OCI-LY1 (cell line): ENCODE results near the gene GPR171.

ENCODE experiments used
- H2AFZ ChIP-seq: fragments of 200-600 bp; sonication (generic), shearing (Covaris generic); 2 replicates; pipeline ENCODE4 v1.6.0; 2014; ENCODE audit warnings: antibody characterized with exemption, mild to moderate bottlenecking, low read length
- H3F3A ChIP-seq: fragments of 200-600 bp; sonication (generic), shearing (Covaris generic); 2 replicates; pipeline ENCODE4 v1.6.0; 2014; ENCODE audit warnings: mild to moderate bottlenecking, antibody characterized with exemption, low read length, moderate library complexity; ENCODE audit not compliant: insufficient read depth
- H3K27ac ChIP-seq: fragments of 200-600 bp; sonication (generic); 2 replicates; pipeline ENCODE4 v1.5.1; 2014; ENCODE audit warnings: low read length, mixed run types, mild to moderate bottlenecking, low read depth; ENCODE audit not compliant: poor library complexity, severe bottlenecking
- H3K27me3 ChIP-seq: fragments of 200-600 bp; sonication (generic); 2 replicates; pipeline ENCODE4 v1.6.0; 2014; ENCODE audit warnings: antibody characterized with exemption, mild to moderate bottlenecking, low read length, moderate library complexity; ENCODE audit not compliant: insufficient read depth
- H3K36me3 ChIP-seq: fragments of 200-600 bp; sonication (generic); 2 replicates; pipeline ENCODE4 v1.6.1; 2014; ENCODE audit warnings: mild to moderate bottlenecking, antibody characterized with exemption, low read length, moderate library complexity, mixed read lengths; ENCODE audit not compliant: insufficient read depth
- H3K4me1 ChIP-seq: fragments of 200-600 bp; sonication (generic); 2 replicates; pipeline ENCODE4 v1.5.1; 2014; ENCODE audit warnings: mild to moderate bottlenecking, low read length, moderate library complexity; ENCODE audit not compliant: insufficient read depth, severe bottlenecking
- H3K4me2 ChIP-seq: fragments of 200-600 bp; sonication (generic), shearing (Covaris generic); 2 replicates; pipeline ENCODE4 v1.6.1; 2014; ENCODE audit warnings: low read length
- H3K4me3 ChIP-seq: fragments of 200-600 bp; sonication (generic); 2 replicates; pipeline ENCODE4 v1.5.1; 2014; ENCODE audit warnings: low read length, low read depth, mild to moderate bottlenecking, mixed read lengths; ENCODE audit not compliant: poor library complexity, severe bottlenecking
- H3K79me2 ChIP-seq: fragments of 200-600 bp; shearing (Covaris generic); 2 replicates; pipeline ENCODE4 v1.6.1; 2016; ENCODE audit warnings: mixed run types, low read length, mixed read lengths; ENCODE audit not compliant: insufficient read depth
- H3K9ac ChIP-seq: fragments of 200-600 bp; sonication (generic), shearing (Covaris generic); 2 replicates; pipeline ENCODE4 v1.6.1; 2014; ENCODE audit warnings: mild to moderate bottlenecking, low read length, mixed read lengths
- H3K9me2 ChIP-seq: fragments of 200-600 bp; sonication (generic), shearing (Covaris generic); 2 replicates; pipeline ENCODE4 v1.6.1; 2014; ENCODE audit warnings: low read depth, mild to moderate bottlenecking, low read length, mixed read lengths
- H3K9me3 ChIP-seq: fragments of 200-600 bp; shearing (Covaris generic); 2 replicates; pipeline ENCODE4 v1.6.1; 2014; ENCODE audit warnings: low read length, mixed read lengths
- H4K20me1 ChIP-seq: fragments of 200-600 bp; sonication (generic), shearing (Covaris generic); 2 replicates; pipeline ENCODE4 v1.6.0; 2016; ENCODE audit warnings: mild to moderate bottlenecking, low read length; ENCODE audit not compliant: insufficient read depth
- CTCF ChIP-seq: fragments of 200-600 bp; sonication (generic), shearing (Covaris generic); IDR thresholded peaks from 2 replicates; pipeline ENCODE4 v1.5.1; 2017; ENCODE audit warnings: mild to moderate bottlenecking, antibody characterized with exemption, low read length, moderate library complexity, mixed read lengths
- EZH2 ChIP-seq: fragments of 200-600 bp; sonication (generic), shearing (Covaris generic); IDR thresholded peaks from 2 replicates; pipeline ENCODE4 v1.8.0; 2017; ENCODE audit warnings: borderline replicate concordance, mixed run types, mild to moderate bottlenecking, antibody characterized with exemption, low read length, moderate library complexity, mixed read lengths

GPR171 gene

GRCh38 chr3:151182349-151183079 lies 20.5 kb downstream of the GPR171 start:
- no peaks in the 10 kb centered on the region for H3K9me2 ChIP-seq
- no peak overlapping the region for H3K27ac ChIP-seq
- no peaks in the 10 kb centered on the region for H3K79me2 ChIP-seq
- H3K4me3 ChIP-seq, result no peak overlapping the region
- H4K20me1 ChIP-seq, result no peaks in the 10 kb centered on the region
- TF ChIP-seq EZH2 (no peak), CTCF (no peak)
- H3K9me3 ChIP-seq, result no peaks in the 10 kb centered on the region
- no peaks in the 10 kb centered on the region for H3K4me1 ChIP-seq
- no peak overlapping the region for H3K4me2 ChIP-seq
- no peaks in the 10 kb centered on the region for H3K36me3 ChIP-seq
- H3K9ac ChIP-seq, result no peak overlapping the region
- no peak overlapping the region for H2AFZ ChIP-seq
- H3K27me3 ChIP-seq, result no peaks in the 10 kb centered on the region
- no peaks in the 10 kb centered on the region for H3F3A ChIP-seq

GRCh38 chr3:151178208-151178845 lies 24.7 kb downstream of the GPR171 start:
- H3K27ac ChIP-seq, result no peak overlapping the region
- H3K27me3 ChIP-seq, result no peaks in the 10 kb centered on the region
- no peak overlapping the region for H2AFZ ChIP-seq
- TF ChIP-seq EZH2 (no peak), CTCF (no peak)
- no peak overlapping the region for H3K4me3 ChIP-seq
- no peaks in the 10 kb centered on the region for H4K20me1 ChIP-seq
- H3K36me3 ChIP-seq, result no peaks in the 10 kb centered on the region
- no peaks in the 10 kb centered on the region for H3F3A ChIP-seq
- H3K9ac ChIP-seq, result no peak overlapping the region
- H3K79me2 ChIP-seq, result no peaks in the 10 kb centered on the region
- H3K9me2 ChIP-seq, result no peaks in the 10 kb centered on the region
- H3K9me3 ChIP-seq, result no peaks in the 10 kb centered on the region
- no peaks in the 10 kb centered on the region for H3K4me1 ChIP-seq
- H3K4me2 ChIP-seq, result no peak overlapping the region

- Histone ChIP-seq H3K79me2 (no peaks in the 10 kb centered on the region), H3K27ac (no peak overlapping the region), H3K9me2 (no peaks in the 10 kb centered on the region), H3K4me3 (no peak overlapping the region), H3K4me2 (no peak overlapping the region), H3K36me3 (no peaks in the 10 kb centered on the region), H4K20me1 (no peaks in the 10 kb centered on the region), H3K27me3 (no peaks in the 10 kb centered on the region), H3K9me3 (no peaks in the 10 kb centered on the region), H3K9ac (no peak overlapping the region), H3K4me1 (peaks cover 5% of the 10 kb centered on the region), H2AFZ (no peak overlapping the region), H3F3A (no peaks in the 10 kb centered on the region)
- no peak for TF ChIP-seq CTCF
- no peak for TF ChIP-seq EZH2
Observed at GRCh38 chr3:151175952-151176351, 27.1 kb downstream of the GPR171 start.
